A549 (cell line): ENCODE data around the gene EID2. TPM values are rescaled to one million over a fixed set of nuclear protein-coding genes. Genes with fewer than 3 reads are reported as not detected.

ENCODE experiments used
- ATAC-seq, 2 experiments: fragments of 200-7000 bp in 1 of 2; fragments of >200 bp in 1 of 2; cut with Nextera tagmentation in 1 of 2; cut with Tn5 transposase in 1 of 2; 3 replicates each; pipeline versions ENCODE4 v1.8.0 to v1.9.1; 2018 to 2020; ENCODE audit warnings: mild to moderate bottlenecking in 1 of 2, moderate library complexity in 1 of 2
- CTCF ChIA-PET: fragments of 300-600 bp; sonication (Branson Sonifier 250); formaldehyde crosslinking; extraction: SDS; loops from one replicate; lab custom pipeline; 2021; ENCODE audit warnings: antibody characterized with exemption, inconsistent platforms; lab: Yijun Ruan, JAX
- POLR2A ChIA-PET: fragments of 350-600 bp; formaldehyde crosslinking; extraction: SDS; loops from one replicate; lab custom pipeline; 2021; ENCODE audit warnings: antibody characterized with exemption, inconsistent platforms; lab: Yijun Ruan, JAX
- DNase-seq, 2 experiments: peaks; one replicate each; pipeline versions ENCODE4 v3.0.0 to v3.0.0-alpha.2; 2011 to 2016; ENCODE audit warnings: low read depth in 1 of 2, low spot score in 1 of 2
- FAIRE-seq: peaks from 2 replicates; lab custom pipeline; 2011; peaks lifted over from hg19 to GRCh38; lab: Jason Lieb, UNC
- H3K27ac ChIP-seq, 2 experiments: fragments of >200 bp; sonication (Bioruptor Twin); formaldehyde crosslinking; 3 replicates each; pipeline ENCODE4 v1.5.1; 2016 to 2017
- H3K4me1 ChIP-seq: fragments of >200 bp; sonication (Bioruptor Twin); formaldehyde crosslinking; 3 replicates; pipeline ENCODE4 v1.6.1; 2016
- H3K4me2 ChIP-seq: fragments of >200 bp; sonication (Bioruptor Twin); formaldehyde crosslinking; 3 replicates; pipeline ENCODE4 v1.6.1; 2016
- H3K4me3 ChIP-seq: fragments of >200 bp; sonication (Bioruptor Twin); formaldehyde crosslinking; 3 replicates; pipeline ENCODE4 v1.5.1; 2016
- H3K9me3 ChIP-seq: fragments of >200 bp; sonication (Bioruptor Twin); formaldehyde crosslinking; 3 replicates; pipeline ENCODE4 v1.6.1; 2016
- BHLHE40 ChIP-seq: IDR thresholded peaks from 2 replicates; pipeline ENCODE4 v1.6.1; 2012; ENCODE audit warnings: low read depth, low read length, inconsistent platforms
- CBX2 ChIP-seq: fragments of 200-600 bp; sonication (generic); IDR thresholded peaks from 2 replicates; pipeline ENCODE4 v1.6.1; 2016; ENCODE audit warnings: low read depth, mild to moderate bottlenecking, borderline replicate concordance
- EHMT2 ChIP-seq: fragments of 200-600 bp; sonication (generic); IDR thresholded peaks from 2 replicates; pipeline ENCODE4 v1.6.1; 2016; ENCODE audit warnings: antibody characterized with exemption, low read depth, mild to moderate bottlenecking, moderate library complexity
- FOSB ChIP-seq: fragments of 250-450 bp; sonication (Bioruptor Pico); IDR thresholded peaks from 2 replicates; pipeline ENCODE4 v1.5.0; 2020; ENCODE audit warnings: mild to moderate bottlenecking, moderate library complexity
- FOXS1 ChIP-seq: fragments of 250-450 bp; sonication (Bioruptor Pico); IDR thresholded peaks from 2 replicates; pipeline ENCODE4 v1.5.0; 2020; ENCODE audit warnings: mild to moderate bottlenecking, moderate library complexity
- HDAC2 ChIP-seq: fragments of 200-600 bp; sonication (generic); IDR thresholded peaks from 2 replicates; pipeline ENCODE4 v1.6.1; 2016
- HEYL ChIP-seq: fragments of 250-450 bp; sonication (Bioruptor Pico); IDR thresholded peaks from 2 replicates; pipeline ENCODE4 v1.8.0; 2021; ENCODE audit warnings: mild to moderate bottlenecking, moderate library complexity
- HOXA7 ChIP-seq: fragments of 250-450 bp; sonication (Bioruptor Pico); IDR thresholded peaks from 2 replicates; pipeline ENCODE4 v1.5.0; 2020; ENCODE audit warnings: mild to moderate bottlenecking, moderate library complexity
- KDM1A ChIP-seq: fragments of 200-600 bp; sonication (generic); IDR thresholded peaks from 2 replicates; pipeline ENCODE4 v1.6.1; 2016; ENCODE audit warnings: low read depth, mild to moderate bottlenecking
- MAFK ChIP-seq: fragments of 450-650 bp; IDR thresholded peaks from 2 replicates; pipeline ENCODE4 v1.6.1; 2014; ENCODE audit not compliant: partially characterized antibody
- MYC ChIP-seq: IDR thresholded peaks from 2 replicates; pipeline ENCODE4 v1.6.1; 2012; ENCODE audit warnings: mild to moderate bottlenecking, inconsistent platforms, low read length, improper control_type of control experiment, borderline replicate concordance
- NFE2L2 ChIP-seq: fragments of 150-350 bp; conservative IDR thresholded peaks from 2 replicates; pipeline ENCODE4 v1.6.1; 2014; ENCODE audit warnings: low read length
- POLR2A ChIP-seq: IDR thresholded peaks from 2 replicates; pipeline ENCODE4 v1.6.1; 2012; ENCODE audit warnings: mild to moderate bottlenecking, low read length
- RCOR1 ChIP-seq: fragments of 150-350 bp; IDR thresholded peaks from 2 replicates; pipeline ENCODE4 v1.6.1; 2014; ENCODE audit warnings: antibody characterized with exemption, low read length, low read depth
- RNF2 ChIP-seq: fragments of 200-600 bp; sonication (generic); IDR thresholded peaks from 2 replicates; pipeline ENCODE4 v1.6.1; 2016; ENCODE audit warnings: low read depth, mild to moderate bottlenecking, antibody characterized with exemption, moderate library complexity, borderline replicate concordance
- TFCP2L1 ChIP-seq: fragments of 250-450 bp; sonication (Bioruptor Pico); IDR thresholded peaks from 2 replicates; pipeline ENCODE4 v1.5.0; 2021; ENCODE audit warnings: mild to moderate bottlenecking
- ZC3H11A ChIP-seq: fragments of 450-650 bp; IDR thresholded peaks from 2 replicates; pipeline ENCODE4 v1.6.1; 2014; ENCODE audit warnings: antibody characterized with exemption, mild to moderate bottlenecking
- ZNF302 ChIP-seq: fragments of 250-450 bp; sonication (Bioruptor Pico); IDR thresholded peaks from 2 replicates; pipeline ENCODE4 v1.9.0; 2021; ENCODE audit warnings: inconsistent platforms, mild to moderate bottlenecking, moderate library complexity
- WGBS: methylation state at CpG from one replicate; pipeline ENCODE4 v1.1.6; 2017; ENCODE audit errors: missing lambda C conversion rate; 5-methylcytosine and 5-hydroxymethylcytosine counted together
- polyA plus RNA-seq, 4 experiments: library from polyadenylated mRNA; depleted of rRNA in 3 of 4; stranded (reverse); fragments of >200 nt; fragmentation: RNase III in 1 of 4; extraction: RNeasy Plus Mini Kit Qiagen cat#74134 plus additional on column Dnase treatment in 1 of 4; gene quantifications; 2 replicates in 3 of 4; 3 replicates in 1 of 4; pipeline ENCODE4 v1.2.3, GENCODE V29; 2011 to 2017
- TF ChIP-seq, protein P1 (sequence below): fragments of >200 bp; sonication (Bioruptor Twin); formaldehyde crosslinking; IDR thresholded peaks from 3 replicates; pipeline ENCODE4 v1.6.1; 2016
- TF ChIP-seq, protein P2 (sequence below): fragments of 450-650 bp; IDR thresholded peaks from 2 replicates; pipeline ENCODE4 v1.6.1; 2014; ENCODE audit warnings: antibody characterized with exemption
- TF ChIP-seq, protein P3 (sequence below): IDR thresholded peaks from 2 replicates; pipeline ENCODE4 v1.6.1; 2012
- TF ChIP-seq, protein P4 (sequence below): IDR thresholded peaks from 2 replicates; pipeline ENCODE4 v1.6.1; 2012

Gene EID2
- polyA plus RNA-seq, 2 of the 4 experiments (the other 2 are of a cell fraction) = 26.1 to 53.0 TPM

DNA sequence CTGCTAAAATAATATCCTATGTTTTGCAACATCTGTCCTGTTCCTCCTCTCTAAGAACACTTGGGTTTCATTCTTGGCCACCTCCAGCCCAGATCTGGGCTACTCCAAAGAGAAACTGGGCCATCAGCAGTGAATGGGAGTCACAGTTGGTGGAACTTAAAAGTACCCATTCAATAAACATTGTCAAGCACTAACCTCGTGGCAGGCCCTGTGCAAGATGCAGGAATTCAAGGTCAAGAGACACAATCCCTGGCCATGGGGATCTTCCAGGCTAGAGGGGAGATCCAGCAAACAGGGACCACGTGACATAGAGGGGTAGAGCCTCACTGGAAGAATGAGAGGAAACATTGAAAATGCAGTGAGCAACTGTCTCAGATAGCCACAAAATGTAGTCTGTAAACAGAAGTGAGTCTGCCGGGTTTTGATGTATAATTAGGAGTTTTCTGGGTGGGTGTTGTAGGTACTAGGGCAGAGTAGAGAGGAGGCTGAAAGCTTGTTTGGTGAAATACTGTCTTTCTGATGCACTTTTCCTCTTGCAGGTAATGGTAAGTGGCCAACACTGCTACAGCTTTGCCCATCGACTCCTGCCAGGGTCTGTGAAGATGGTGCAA, 14.8 kb upstream of the EID2 start:
- TF ChIP-seq, protein P1, sequence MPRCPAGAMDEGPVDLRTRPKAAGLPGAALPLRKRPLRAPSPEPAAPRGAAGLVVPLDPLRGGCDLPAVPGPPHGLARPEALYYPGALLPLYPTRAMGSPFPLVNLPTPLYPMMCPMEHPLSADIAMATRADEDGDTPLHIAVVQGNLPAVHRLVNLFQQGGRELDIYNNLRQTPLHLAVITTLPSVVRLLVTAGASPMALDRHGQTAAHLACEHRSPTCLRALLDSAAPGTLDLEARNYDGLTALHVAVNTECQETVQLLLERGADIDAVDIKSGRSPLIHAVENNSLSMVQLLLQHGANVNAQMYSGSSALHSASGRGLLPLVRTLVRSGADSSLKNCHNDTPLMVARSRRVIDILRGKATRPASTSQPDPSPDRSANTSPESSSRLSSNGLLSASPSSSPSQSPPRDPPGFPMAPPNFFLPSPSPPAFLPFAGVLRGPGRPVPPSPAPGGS = no peak
- TF ChIP-seq TFCP2L1 (CRISPR knock-in tag) (no peak), KDM1A (no peak), BHLHE40 (no peak), ZC3H11A (no peak)
- TF ChIP-seq, protein P2, sequence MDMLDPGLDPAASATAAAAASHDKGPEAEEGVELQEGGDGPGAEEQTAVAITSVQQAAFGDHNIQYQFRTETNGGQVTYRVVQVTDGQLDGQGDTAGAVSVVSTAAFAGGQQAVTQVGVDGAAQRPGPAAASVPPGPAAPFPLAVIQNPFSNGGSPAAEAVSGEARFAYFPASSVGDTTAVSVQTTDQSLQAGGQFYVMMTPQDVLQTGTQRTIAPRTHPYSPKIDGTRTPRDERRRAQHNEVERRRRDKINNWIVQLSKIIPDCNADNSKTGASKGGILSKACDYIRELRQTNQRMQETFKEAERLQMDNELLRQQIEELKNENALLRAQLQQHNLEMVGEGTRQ = peak; percentile 39
- TF ChIP-seq, all 56 proteins: peak for 1
- Histone ChIP-seq H3K4me2 (no peak overlapping the region), H3K27ac (no peak overlapping the region), H3K4me1 (no peaks in the 10 kb centered on the region), H3K9me3 (no peaks in the 10 kb centered on the region), H3K4me3 (no peak overlapping the region)
- CTCF ChIA-PET = interaction anchor here (0.9 to 25.5 kb wide), 8 partner anchors 8 to 289 kb away, joined by 3 to 585 read pairs (median 8); partner anchors contain the start of gene EID2B
- POLR2A ChIA-PET = no interaction called here
- ATAC-seq = no peak
- DNase-seq = no peak
- 30% methylated on average over 4 of the region's 4 CpGs for WGBS
- FAIRE-seq = peak; percentile 72

DNA sequence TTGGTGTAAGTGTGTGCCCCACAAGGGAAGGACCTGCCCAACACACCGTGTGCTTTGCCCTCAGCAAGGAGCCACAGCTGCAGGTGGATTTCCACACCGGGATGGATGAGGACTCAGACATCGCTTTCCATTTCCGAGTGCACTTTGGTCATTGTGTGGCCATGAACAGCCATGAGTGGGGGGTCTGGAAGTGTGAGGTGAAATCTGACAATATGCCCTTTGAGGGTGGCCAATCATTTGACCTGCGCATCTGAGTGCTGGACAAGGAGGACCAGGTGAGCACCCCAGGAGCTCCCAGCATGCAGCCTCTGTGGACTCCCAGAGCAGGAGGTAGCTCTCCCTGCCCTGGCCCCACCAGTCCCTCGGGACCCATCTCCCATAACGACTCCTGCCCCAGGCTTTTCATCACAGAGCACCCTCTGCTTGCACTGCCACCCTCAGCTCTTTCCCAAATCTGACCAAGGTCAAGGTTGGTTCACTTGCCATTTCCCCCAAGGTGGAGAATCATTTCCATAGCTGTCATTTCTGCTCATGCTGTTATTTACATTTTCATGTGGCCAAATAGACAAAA, 13.2 kb upstream of the EID2 start:
- FAIRE-seq = no peak
- POLR2A ChIA-PET = interaction anchor here (1.7 kb wide), 1 partner anchor 117 kb away, joined by 3 read pairs; the partner anchor contains the start of gene RPS16
- Histone ChIP-seq H3K4me2 (no peak overlapping the region), H3K9me3 (no peaks in the 10 kb centered on the region), H3K4me3 (no peak overlapping the region), H3K4me1 (no peaks in the 10 kb centered on the region), H3K27ac (no peak overlapping the region)
- TF ChIP-seq POLR2A (no peak), HEYL (CRISPR knock-in tag) (no peak), MYC (no peak), RCOR1 (no peak), NFE2L2 (no peak), EHMT2 (no peak), HOXA7 (CRISPR knock-in tag) (no peak), CBX2 (no peak), RNF2 (no peak), MAFK (no peak), FOSB (no peak), FOXS1 (CRISPR knock-in tag) (no peak), ZNF302 (CRISPR knock-in tag) (no peak), HDAC2 (no peak)
- TF ChIP-seq, protein P3, sequence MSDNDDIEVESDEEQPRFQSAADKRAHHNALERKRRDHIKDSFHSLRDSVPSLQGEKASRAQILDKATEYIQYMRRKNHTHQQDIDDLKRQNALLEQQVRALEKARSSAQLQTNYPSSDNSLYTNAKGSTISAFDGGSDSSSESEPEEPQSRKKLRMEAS = no peak
- TF ChIP-seq, protein P2 = no peak
- TF ChIP-seq, protein P4, sequence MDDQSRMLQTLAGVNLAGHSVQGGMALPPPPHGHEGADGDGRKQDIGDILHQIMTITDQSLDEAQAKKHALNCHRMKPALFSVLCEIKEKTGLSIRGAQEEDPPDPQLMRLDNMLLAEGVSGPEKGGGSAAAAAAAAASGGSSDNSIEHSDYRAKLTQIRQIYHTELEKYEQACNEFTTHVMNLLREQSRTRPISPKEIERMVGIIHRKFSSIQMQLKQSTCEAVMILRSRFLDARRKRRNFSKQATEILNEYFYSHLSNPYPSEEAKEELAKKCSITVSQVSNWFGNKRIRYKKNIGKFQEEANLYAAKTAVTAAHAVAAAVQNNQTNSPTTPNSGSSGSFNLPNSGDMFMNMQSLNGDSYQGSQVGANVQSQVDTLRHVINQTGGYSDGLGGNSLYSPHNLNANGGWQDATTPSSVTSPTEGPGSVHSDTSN = no peak
- 34% methylated on average over 7 of the region's 7 CpGs for WGBS
- ATAC-seq = no peak
- CTCF ChIA-PET = interaction anchor here (0.9 to 25.5 kb wide), 18 partner anchors 10 to 147 kb away, joined by 3 to 585 read pairs (median 4); partner anchors contain the start of genes EID2 and EID2B
- no peak for DNase-seq
